NCI-H2081 (cell line): ENCODE measurements around the gene MIF4GD.
A peak's percentile ranks its signal among the peaks of the same experiment; 100 is the strongest.
"Not testable (repeated sequence)": the region's sequence is repeated elsewhere in the genome, so short reads cannot be mapped to it uniquely, and the experiment has no call there.

Source experiments
- DNase-seq, 2 experiments: peaks; one replicate each; lab custom pipeline; 2025; lab: John Stamatoyannopoulos, UW

The MIF4GD gene, protein sequence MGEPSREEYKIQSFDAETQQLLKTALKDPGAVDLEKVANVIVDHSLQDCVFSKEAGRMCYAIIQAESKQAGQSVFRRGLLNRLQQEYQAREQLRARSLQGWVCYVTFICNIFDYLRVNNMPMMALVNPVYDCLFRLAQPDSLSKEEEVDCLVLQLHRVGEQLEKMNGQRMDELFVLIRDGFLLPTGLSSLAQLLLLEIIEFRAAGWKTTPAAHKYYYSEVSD

DNA sequence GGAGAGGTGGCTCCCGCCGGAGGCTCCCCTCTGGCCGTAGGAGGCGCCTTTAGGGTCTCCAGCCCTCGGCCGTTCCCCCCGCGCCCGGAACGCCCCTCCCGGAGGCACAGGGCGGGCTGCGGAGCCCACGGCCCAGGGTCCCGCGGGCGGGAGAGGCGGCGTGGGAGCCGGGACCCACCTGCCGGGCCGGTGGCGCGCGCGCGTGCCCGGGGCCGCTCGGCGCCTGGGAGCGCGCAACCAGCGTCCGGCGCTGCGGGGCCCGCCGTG lies at the start of gene MIF4GD:
Gene MIF4GD, minus strand, starts transcription at position 266 of the 267 bp plus-strand sequence. CDS start 1,036 bp downstream, outside the sequence.
- DNase-seq = no peak

DNA sequence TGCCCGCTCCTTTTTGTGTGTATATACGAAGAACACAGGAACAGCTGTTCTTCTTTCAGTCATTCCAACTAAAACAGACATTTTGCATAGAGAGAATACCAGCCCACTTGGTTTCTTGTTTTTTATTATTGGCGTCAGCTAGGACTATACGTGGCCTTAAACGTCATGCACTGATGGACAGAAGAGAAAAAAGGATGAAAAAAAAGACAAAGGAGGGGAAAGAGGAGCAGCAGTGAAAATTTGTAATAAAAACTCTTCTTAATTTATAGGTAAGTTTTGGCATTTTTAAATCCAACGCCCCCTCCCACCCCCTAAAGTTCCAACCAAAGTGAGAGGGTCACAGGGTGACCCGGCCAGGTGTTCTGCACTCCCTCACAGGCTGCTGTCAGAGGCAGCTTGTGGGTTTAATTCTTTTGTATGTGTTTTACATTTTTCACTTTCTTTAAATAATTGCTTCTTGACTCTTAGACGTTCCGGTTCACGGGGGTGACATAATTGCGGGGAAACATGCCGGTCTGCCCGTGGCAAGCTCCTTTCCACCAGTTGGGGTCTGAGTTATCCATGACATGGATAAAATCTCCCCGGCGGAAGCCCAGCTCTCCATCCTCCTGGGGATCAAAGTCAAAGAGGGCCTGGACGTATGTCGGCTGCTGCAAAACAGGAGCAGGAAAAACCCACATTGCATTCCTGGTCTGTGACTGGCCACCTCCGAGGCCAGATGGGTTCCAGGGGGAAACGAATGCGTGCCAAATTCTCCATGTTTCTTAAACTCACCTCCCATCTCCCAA lies 49.1 kb upstream of the MIF4GD start:
- DNase-seq = no peak

DNA sequence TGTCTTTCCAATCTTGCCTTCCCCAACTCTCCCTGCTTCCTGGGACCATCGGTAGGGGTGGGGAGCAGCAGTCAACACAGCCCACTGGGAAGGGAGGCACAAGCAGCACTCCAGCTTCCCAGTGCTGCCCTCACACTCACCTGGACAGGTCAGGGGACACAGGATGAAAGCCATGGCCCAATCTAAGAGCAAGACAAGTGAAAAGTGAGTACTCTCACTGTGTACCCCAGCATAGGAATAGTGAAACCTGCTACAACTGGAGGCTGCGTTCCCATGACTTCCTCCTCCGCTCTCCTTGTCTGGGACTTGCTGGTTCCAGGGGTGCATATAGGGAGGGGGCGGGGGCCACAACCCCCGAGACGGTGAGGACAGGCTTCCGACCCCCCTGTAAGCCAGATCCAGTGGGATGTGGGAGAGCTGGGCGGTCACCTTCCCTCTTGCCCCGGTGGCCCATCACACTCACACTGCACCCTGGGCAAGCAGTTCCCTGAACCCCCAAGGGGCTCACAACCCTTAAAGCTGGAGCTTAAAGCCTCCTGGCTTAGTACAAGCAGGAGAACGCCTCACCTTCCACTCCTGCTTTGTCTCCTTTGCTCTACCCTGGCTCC lies 47.7 kb upstream of the MIF4GD start:
- DNase-seq = no peak

DNA sequence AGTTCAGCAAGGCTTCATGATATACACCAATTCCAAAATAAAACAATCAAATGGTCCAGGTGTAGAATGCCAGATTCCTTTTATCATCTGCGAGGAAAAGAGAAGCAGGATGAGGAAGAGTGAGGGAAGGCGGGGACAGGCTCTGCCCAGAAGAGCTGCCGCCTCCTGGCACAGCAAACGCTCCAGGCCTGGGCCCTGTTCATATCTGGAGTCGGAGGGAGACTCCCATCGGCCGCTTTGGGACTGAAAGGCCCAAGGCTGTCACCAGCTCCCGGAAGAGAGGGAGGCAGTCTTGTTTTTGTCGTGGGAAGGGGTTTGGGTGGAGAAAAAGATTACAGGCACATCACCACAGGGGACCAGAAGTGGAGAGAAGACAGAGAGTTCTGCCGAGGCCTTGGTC lies 47.2 kb upstream of the MIF4GD start:
- DNase-seq = no peak

DNA sequence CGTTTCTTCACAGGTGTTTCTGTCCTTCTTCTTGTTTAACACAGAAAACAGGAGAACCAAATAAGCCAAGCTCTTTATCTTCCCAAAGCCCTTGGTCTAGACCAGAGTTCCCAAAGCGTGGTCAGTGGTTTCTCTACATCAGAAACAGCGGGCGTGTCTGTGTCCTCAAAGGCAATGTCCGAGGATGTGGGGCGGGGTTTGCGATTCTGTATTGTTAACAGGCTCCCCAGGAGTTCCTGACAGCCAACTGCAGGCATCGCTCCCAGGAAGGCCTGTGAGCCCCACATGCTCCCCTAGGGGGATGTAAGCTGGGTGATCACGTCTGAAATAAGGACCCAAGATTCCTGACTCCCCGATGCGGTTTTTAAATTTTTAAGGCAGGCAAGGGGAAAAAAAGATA lies 46.6 kb upstream of the MIF4GD start:
- peak in 1 of 2 experiments; percentile 32 for DNase-seq

DNA sequence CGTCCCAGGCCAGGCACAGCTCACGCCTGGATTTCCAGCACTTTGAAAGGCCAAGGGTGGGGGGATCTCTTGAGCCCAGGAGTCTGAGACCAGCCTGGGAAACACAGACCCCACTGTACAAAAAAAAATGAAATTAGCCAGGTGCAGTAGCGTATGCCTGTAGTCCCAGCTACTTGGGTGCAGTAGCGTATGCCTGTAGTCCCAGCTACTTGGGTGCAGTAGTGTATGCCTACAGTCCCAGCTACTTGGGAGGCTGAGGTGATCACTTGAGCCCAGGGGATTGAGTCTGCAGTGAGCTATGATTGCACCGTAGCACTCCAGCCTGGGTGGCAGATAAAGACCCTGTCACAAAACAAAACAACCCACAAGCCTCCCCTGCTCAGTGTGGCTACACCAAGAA lies 45.2 kb upstream of the MIF4GD start:
- DNase-seq = no peak

DNA sequence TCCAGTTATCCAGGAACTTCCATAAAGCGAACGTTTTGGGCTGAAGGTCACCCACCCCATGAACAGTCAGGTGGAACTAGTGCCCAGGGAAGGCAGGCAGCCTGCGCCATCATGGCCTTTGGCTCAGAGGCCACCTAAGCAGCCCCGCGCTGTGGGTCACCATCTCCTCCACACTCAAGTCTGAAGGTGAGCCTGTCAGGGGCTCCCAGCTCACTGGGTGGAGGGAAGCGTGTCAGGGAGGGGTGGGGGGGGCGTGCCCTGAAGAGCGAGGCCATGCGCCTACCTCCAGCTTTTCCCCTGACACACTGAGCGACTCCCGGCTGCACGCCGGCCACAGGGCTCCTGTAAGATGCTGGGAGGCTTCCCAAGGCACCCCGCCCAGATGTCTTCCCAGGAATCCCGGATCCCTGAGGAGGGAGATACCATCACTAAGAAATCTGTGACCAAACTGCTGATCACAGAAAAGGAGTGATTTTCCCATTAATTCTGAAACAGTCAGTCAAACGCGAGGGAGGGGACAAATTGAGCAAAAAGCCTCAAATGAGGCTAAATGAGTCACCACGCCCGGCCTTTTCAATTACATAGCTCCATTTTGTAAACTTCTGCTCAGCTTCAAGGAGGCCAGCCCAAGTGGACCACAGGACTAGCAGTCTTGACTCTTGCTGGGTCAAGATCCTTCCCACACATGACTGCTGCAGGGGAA lies 44.7 kb upstream of the MIF4GD start:
- no peak for DNase-seq

DNA sequence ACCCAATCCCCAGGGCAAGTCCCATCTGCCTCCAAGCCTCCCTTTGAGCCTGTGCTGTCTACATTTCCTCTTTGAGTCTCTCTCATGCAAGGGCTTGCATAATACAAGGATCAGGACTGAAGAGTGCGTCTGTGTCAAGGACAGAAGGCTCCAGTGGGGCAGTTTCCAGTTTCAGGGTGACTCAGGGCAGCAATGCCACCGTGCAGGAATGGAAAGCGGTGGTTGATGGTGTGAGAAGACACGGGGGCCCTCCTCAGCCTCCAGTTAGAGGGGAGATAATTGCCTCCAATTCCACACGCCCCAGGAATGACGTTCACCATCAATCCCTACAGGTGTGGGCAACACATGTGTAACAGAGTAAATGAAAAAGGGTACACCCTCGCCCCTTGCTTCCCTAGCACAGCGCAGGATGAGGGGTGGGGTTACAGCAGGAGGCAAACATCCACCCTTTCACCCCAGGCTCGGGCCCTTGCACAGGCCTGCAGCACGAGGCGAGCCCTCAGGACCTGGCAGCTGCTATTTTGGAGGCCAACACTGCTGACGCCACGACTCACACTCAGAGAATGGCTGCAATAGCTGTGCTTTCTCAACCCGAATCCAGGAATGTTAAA lies 43.0 kb upstream of the MIF4GD start:
- no peak for DNase-seq

DNA sequence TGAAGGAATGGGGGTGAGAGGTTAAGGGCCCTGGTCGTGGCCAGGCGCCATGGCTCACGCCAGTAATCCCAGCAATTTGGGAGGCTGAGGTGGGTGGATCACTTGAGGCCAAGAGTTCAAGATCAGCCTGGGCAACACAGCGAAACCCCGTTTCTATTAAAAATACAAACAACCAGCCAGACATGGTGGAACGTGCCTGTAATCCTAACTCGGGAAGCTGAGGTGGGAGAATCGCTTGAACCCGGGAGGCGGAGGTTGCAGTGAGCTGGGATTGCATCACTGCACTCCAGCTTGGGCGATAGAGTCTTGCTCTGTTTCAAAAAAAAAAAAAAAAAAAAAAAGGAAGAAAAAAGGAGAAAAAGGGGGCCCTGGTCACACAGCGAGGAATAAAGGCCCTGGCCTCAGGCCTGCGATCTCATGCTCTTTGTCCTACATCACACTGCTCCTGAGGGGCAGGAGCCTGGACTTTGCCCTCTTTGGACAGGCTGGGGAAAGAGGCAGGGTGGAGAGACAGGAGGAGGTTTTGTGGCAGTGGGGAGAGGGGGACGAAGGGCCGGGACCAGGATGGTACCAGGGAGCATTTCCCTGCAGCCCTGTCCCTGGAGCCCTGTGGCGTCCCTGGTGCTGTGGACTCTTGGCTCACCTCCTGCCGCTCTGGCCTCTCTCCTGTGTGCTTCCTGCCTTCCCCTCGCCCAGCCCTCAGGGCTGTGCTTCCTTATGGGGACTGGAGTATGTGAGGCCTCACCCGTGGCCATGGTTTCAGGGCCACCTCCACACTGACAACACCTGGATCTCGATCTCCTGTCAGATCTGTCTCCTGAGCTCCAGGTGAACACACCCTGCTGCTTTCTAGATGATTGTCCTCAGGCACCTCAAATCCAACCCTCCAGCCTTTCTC lies 38.0 kb upstream of the MIF4GD start:
- DNase-seq = no peak

DNA sequence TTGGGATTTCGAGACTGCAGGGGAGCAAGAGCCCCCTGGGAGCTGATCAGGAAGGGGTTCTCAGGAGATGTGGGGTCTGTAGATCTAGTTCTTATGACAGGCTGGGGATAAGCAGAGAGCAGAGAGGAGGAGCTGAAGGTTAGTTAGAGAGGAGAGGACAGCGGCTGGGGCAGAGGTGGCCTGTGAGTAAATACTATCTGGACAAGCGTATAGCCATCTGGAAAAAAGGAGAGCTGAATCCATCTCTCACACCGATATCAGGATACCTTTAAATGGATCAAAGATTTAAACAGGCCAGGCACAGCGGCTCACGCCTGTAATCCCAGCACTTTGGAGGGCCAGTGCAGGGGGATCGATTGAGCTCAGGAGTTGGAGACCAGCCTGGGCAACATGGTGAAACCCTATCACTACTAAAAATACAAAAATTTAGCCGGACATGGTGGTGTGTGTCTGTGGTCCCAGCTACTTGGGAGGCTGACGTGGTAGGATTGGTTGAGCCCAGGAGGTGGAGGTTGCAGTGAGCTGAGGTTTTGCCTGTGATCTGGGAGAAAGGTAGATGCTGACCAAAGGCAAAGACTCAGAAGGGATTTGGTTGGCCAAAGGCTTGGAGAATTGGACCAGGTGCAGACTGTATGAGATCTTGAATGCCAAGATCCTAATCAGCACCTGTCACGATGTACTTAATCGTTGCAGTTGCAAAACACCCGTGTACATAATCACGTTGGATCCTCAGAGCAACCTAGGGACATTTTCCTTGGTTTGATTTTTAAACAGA lies 37.1 kb upstream of the MIF4GD start:
- no peak for DNase-seq

DNA sequence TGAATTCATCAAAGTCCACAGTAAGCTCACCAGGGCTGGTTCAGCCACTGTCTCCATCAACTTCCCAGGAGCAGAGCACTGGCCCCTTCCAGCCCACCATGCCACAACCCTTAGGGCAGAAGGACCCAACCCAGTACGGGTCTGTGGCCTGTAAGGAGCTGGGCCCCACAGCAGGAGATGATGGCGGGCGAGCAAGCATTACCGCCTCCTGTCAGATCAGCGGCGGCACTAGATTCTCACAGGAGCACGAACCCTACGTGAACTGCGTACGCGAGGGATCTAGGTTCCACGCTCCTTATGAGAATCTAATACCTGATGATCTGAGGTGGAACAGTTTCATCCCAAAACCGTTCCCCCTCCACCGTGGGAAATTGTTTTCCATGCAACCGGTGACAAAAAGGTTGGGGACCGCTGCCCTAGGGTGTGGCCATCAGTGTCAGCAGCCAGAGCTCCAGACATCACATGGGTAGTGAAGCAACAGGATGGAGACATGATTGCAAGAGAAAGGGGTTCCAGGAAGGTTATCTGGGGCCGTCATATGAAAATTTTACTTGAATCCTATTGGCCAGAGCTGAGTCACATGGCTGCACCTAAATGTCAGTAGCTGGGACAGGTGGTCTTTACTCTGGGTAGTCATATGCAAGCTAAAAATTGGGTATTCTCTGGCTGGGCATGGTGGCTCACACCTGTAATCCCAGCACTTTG lies 30.6 kb upstream of the MIF4GD start:
- no peak for DNase-seq

DNA sequence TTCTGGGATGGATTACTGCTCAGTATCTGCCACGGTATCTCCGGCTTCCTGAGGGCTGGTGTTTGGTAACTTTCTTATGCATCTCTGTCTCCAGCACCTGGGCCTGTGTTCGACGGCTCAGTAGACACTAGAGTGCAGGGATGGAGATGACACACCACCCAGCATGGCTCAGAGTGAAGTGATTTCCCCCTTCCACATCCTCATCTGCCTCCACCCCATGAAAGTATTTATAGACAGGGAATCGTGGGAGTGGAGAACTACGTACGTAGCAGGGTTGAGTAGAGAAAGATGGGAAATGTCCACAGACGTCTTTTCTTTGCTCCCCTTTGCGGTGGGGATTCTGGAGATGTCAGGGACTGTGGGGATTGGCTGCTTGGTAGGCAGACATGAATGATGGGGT lies 30.0 kb upstream of the MIF4GD start:
- no peak for DNase-seq

DNA sequence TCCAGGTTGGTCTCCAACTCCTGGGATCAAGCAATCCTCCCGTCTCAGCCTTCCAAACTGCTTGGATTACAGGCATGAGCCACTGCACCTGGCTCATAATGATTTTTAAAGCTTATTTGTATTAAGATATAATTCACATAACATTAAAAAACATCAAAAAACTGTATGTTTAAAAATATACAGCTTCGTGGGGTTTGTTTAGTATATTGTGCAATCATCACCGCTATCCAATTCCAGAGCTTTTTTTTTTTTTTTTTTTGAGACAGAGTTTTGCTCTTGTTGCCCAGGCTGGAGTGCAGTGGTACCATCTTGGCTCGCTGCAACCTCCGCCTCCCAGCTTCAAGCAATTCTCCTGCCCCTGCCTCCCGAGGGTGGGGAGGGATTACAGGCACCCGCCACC lies 29.2 kb upstream of the MIF4GD start:
- no peak for DNase-seq

DNA sequence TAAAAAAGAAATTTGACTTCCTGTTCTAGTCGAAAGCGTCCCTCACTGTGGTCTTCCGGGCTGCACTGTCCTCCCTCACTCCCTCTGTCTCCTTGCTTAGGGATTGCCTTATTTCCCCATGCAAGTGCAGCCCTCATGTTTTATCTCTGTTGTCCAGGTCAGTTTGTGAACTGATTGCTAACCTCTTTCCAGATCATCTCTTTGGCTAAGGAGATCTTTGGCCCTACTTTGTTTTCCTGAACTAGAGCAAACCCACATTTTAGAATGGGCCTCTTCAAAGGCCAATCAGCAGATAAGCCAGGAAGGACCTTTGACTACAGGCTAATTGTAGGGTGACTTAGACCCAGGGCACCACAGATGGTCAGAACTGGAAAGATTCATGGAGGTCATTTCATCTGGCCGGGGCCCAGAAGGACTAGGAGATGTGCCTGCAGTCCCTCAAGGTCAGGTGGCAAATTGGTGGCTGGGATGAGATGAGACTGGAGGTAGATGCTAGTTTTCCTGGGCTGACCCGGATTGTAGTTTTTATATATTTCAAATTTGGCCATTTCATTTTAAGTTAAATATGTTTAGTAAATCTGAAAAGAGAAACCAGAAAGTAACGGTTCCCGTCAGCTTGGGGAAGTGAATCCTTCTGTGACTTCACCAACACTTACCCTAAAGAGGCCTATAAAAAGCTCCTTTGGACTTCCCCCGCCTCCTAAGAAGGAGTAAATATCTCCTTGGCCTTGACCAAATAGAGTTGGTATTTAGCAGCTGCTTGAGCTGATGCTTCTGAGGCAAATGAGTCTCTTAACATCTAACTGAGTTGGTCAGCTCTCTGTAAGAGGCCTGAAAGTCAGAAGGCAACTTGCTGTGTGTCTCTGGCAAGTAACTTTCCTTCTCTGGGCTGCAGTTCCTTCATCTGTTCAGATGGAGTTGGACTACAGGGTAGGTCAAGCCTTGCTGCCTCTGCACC lies 24.4 kb upstream of the MIF4GD start:
- DNase-seq = no peak

DNA sequence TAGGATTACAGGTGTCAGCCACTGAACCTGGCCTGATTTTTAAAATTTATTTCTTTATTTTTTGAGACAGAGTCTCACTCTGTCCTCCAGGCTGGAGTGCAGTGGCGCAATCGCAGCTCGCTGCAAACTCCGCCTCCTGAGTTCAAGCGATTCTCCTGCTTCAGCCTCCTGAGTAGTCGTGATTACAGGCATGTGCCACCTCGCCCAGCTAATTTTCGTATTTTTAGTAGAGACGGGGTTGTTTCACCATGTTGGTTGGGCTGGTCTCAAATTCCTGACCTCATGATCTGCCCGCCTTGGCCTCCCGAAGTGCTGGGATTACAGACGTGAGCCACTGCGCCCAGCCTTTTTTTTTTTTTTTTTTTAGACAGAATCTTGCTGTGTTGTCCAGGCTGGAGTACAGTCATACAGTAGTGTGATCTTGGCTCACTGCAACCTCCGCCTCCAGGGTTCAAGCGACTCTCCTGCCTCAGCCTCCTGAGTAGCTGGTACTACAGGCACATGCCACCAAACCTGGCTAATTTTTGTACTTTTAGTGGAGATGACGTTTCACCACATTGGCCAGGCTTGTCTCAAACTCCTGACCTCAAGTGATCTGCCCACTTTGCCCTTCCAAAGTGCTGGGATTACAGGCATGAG lies 21.9 kb upstream of the MIF4GD start:
- not testable (repeated sequence) for DNase-seq

DNA sequence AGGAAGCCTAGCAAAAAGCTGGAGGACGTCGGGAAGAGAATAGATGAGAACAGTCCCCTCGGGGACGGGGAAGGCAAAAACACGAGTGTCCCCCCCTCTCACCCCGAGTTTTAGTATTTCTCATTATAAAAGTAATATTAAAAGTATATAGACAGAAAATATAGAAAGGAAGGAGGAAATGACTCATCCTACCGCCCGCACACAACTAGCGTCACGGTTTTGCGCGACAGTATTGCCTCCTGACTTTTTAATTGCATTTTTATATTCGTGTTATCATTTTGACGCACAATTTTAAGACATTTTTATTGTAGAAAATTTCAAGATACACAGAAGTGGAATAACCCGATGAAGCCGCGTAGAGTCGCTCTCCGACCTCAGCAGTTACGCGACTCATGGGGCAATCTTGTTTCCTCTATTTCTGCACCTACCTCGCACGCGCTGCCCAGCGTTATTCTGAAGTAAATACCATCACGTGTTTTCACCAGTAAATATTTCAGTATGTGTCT lies 18.9 kb upstream of the MIF4GD start:
- DNase-seq = peak; percentile 34 to 60

DNA sequence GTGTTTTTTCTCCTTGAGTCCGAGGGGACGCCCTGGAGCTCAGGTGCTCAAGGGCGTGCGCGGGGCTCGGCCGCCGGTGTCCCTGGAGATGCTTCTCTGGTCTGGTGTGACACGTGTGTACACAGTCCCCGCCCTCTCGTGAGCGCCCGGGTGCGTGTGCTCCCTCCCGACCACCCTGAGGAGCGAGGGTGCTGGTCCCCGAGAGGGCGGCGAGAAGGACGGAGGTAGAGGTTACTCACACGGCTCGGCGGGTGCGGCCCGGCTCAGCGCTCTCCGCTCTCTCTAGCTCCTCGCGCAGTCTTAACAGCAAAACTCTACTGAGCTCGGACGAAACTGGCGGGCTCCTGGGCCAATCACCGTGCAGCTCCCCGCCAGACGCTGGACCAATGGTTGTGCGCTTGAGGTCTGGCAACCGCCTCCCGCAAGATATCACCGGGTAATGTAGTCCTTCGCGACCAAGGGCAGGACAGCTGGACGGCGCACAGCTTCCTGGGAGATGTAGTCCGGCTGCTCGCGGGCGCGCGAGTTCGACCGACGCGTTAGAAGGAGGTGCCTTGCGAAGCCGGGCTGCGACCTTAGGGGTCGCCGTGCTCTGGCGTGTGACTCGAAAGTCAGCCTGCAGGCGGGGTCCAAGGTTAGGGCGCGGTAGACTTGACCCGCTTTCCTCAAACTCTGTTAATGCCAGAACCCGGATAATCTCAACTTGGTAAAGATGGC lies 18.2 kb upstream of the MIF4GD start, which contains the start of gene SLC25A19:
Gene SLC25A19, minus strand, starts transcription at position 319 of the 717 bp plus-strand sequence. CDS start 2,669 bp downstream, outside the sequence.
- peak; percentile 98 to 100 for DNase-seq
